Activated effector memory CD4-positive, alpha-beta T cell treated with anti-CD3 and anti-CD28 coated beads, Interleukin-2, amount 50 U/mL, for 16 hours (primary cell): Measurements from ENCODE around the gene SMIM3.
"Not testable (repeated sequence)": the region's sequence is repeated elsewhere in the genome, so short reads cannot be mapped to it uniquely, and the experiment has no call there.

Experiments
- DNase-seq: peaks from one replicate; pipeline ENCODE4 v3.0.0-alpha.2; 2020

Gene SMIM3

DNA sequence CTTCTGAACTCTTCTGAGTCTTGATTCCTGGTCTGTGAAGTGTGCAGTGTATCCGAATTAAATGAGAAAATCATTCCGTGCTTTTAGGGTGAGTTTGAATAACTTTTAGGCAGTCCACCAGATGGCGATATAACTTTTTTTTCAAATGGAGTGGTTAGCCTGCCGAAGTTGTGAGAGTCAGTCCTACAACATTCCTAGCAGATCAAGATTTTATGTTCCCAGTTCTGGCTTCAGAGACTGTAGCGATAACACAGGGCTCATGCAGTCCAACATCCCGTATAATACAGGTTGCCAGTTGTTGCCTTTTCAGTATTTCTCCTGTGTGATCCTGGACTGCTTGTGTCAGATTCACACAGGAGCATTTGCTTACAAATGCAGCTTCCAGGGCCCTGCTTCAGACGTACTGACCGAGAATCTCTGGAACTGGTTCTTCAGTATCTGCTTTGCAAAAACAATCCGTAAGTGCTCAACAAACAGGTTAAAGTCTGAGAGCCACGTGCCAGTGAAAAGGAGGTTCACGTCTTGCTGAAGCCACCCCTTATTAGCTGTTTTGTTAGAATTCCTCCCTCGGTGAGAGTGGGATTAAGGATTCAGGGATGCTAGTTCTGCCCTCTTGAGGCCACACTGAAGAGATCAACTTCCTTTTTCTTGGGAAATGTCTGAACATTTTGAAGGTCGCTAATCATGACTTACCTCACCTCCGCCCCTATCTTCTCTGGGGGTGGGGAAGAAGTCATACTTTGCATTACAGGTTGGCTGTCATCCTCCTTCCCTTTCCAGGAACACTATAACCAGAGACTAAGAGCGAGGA lies 22.8 kb downstream of the SMIM3 start:
- no peak for DNase-seq

DNA sequence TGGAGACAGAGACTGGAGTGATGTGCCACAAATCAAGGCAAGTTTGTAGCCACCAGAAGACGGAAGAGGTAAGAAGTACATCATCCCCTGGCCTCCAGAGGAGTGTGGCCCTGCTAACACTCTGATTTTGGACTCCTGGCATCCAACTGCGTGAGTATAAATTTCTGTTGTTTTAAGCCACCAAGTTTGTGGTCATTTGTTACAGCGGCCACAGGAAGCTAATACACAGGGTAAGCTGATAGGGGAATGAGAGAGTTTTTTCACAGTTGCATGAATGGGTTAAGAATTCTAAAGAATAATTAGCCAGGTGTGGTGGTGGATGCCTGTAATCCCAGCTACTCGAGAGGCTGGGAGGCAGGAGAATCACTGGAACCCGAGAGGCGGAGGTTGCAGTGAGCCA lies 25.8 kb downstream of the SMIM3 start:
- no peak for DNase-seq

DNA sequence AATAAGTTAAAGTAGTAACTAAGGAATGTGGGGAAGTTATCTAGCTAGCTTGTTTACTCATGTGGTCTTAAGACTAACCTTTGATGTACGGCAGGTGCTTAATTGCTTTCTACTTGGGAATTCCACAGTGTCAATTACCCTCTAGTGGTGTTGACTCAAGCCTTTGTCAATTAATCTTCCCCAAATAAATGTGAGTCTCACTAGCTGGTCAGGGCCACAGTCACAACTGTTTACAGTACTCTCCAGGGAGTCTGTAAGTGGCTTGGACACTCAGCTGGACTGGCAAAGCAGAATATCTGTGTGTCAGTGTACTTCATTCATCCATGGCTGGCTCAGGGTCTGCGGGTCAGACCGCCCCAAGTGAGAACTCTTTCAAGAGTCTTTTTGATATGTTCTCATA lies 30.8 kb downstream of the SMIM3 start:
- DNase-seq: no peak

GRCh38 chr5:150815010-150815409 lies 36.5 kb downstream of the SMIM3 start:
- no peak for DNase-seq

DNA sequence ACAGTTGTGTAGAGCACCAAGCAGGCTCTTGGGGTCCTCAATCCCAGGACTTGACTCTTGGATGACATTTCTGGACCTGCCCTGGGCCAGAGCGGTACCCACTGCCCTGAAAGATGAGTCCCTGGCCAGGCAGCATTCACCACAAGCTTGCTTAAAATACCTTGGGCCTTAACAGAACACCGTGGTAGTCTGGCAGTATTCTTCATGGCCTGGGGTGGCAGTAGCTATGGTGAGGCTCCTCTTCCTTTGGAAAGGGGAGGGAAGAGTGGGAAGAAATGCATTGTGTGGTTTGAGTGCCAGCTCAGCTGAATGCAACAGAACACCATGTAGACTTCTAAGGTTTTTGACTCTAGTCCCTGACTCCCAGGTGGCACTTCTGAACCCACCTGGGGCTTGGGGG lies 38.4 kb downstream of the SMIM3 start:
- no peak for DNase-seq

GRCh38 chr5:150829744-150830143 lies 51.2 kb downstream of the SMIM3 start:
- DNase-seq: no peak

DNA sequence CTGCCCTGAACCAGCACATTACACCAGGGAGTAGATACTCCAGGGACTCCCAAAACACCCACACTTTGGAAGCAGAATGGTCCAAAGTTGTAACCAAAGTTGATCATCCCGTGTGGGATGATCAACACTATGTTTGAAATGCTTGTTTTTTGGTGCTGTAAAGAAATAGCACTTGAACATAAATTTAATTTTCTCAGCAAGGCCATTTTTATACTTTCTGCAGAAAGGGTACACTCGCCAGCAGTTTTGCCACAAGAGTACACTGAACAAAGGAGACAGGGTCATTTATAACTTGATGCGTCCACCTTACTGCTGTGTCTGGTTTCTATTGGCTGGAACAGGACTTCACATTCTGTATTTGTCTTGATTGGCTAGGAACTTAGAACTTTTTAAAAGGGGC lies 53.3 kb downstream of the SMIM3 start:
- DNase-seq: not testable (repeated sequence)

DNA sequence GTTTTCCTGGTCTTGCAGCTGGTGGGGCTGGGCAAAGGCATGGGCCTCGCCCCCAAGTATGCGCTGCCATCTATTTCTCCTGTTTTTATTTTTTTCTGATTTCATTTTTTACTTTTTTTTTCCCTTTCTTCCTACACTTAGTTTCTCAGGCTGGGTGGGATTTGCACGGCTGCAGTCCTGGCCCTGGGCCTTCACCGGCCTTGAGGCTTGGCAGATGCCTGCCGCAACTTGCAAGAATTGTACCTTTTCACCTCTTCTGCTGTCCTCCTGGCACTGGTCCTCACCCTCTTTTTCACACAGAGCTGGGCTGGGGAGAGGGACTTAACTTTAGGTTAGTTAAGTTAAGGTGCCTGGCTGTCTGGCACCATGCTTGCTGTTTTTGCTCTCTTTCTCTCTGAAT lies 57.5 kb downstream of the SMIM3 start:
- DNase-seq: no peak

DNA sequence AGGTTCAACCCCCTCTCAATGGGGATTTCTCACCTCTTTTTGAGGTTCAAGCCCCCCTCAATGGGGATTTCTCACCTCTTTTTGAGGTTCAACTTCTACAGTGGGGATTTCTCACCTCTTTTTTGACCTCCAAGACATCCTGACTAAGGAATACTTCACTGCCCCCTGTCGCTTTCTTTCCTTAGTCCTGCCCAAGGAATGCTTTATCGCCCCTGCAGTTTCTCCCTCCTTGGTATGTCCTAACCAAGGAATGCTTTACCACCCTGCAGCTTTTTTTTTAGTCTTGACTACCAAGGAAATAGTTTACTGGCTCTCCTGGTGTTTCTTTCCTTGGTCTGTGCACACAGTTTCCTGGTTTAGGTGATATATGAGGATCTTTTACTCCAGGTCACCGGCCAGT lies 58.1 kb downstream of the SMIM3 start:
- DNase-seq: no peak

GRCh38 chr5:150845185-150845859 lies 66.8 kb downstream of the SMIM3 start:
- not testable (repeated sequence) for DNase-seq

GRCh38 chr5:150846308-150846653 lies 67.7 kb downstream of the SMIM3 start, which contains the start of gene IRGM:
TSS of gene IRGM (plus strand) at chr5:150846521. CDS start at chr5:150848124, 1,603 bp downstream.
- not testable (repeated sequence) for DNase-seq
